H1 (cell line): ENCODE data around the gene POTEI.
"Not testable (repeated sequence)": the region's sequence is repeated elsewhere in the genome, so short reads cannot be mapped to it uniquely, and the experiment has no call there.

ENCODE experiments used
- CTCF ChIP-seq, 3 experiments: IDR thresholded peaks; 1 replicate in 2 of 3; 2 replicates in 1 of 3; pipeline versions ENCODE4 v1.5.1 to v1.6.1; 2011; ENCODE audit warnings: low read length in 3 of 3, mild to moderate bottlenecking in 3 of 3, inconsistent platforms in 2 of 3, low read depth in 1 of 3, moderate library complexity in 1 of 3; ENCODE audit not compliant: insufficient read depth in 1 of 3; ENCODE audit errors: control extremely low read depth in 1 of 3
- FOSL1 ChIP-seq: IDR thresholded peaks from 2 replicates; pipeline ENCODE4 v1.6.1; 2011; ENCODE audit warnings: mild to moderate bottlenecking, low read depth, low read length, moderate library complexity; ENCODE audit not compliant: insufficient read depth
- POLR2A ChIP-seq, 2 experiments: IDR thresholded peaks; 1 replicate in 1 of 2; 2 replicates in 1 of 2; pipeline ENCODE4 v1.6.1; 2011; ENCODE audit warnings: low read depth in 2 of 2, low read length in 2 of 2, mild to moderate bottlenecking in 2 of 2; ENCODE audit errors: control extremely low read depth in 1 of 2

- not testable (repeated sequence) for TF ChIP-seq CTCF (IDR thresholded peaks at IDR 0.05; ENCODE audit: control extremely low read depth in 1 of 3, insufficient read depth in 1 of 3, low read depth in 1 of 3, low read length in 3 of 3); POLR2A (IDR thresholded peaks at IDR 0.05; ENCODE audit: control extremely low read depth in 1 of 2, low read depth in 2 of 2, low read length in 2 of 2); FOSL1
These were observed 21.1 kb upstream of the POTEI start for GRCh38 chr2:130530212-130530611.
